ENCODE data around the gene ZFP64.
A peak's percentile ranks its signal among the peaks of the same experiment; 100 is the strongest.

Gene ZFP64

DNA sequence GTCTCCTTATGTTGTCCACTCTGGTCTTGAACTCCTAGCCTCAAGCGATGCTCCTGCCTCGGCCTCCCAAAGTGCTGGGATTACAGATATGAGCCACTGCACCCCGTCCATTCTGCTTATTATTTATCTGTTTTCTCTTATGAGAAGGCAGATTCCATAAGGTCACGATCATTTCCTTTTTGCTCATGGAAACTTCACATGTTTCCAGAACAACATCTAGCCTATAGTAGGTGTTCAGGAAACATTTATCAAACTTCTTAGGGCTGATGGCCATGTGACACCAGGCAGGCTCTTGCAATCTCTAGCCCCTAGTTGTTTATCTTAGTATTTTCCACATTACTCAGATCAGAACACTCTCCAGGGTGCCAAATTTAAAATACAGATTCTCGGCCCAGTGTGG is 61.2 kb downstream of the ZFP64 start:
- peaks cover 4% of the 10 kb centered on the region for H3K27me3 Mint-ChIP-seq
- CTCF ChIA-PET = interaction anchor here (2.6 kb wide), 1 partner anchor 1417 kb away, joined by 10 read pairs; no protein-coding TSS in a partner anchor
- H3K4me3 Mint-ChIP-seq = no peak overlapping the region
- peaks cover 4% of the 10 kb centered on the region for H3K4me1 Mint-ChIP-seq
- DNase-seq = no peak
- H3K9me3 Mint-ChIP-seq = no peaks in the 10 kb centered on the region
- H3K27ac Mint-ChIP-seq = no peak overlapping the region
- H3K36me3 Mint-ChIP-seq = no peaks in the 10 kb centered on the region

DNA sequence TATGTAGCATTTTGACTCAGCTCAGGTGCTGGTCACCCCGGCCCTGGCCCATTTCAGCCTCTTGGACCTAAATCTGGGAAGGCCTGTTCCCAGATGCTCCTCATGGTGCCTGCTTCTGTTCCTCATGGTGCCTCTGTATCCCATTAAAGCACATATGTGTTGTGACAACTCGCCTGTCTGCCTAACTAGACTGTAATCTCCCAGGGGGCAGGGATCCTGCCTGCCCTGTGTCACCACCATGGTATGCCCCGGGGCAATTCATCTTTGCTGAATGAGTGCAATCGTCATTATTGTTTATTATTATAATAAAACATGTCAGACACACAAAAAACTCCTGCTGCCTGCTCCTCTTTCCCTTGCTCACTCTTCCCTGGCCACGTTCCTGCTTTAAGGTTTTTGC is 62.0 kb downstream of the ZFP64 start:
- H3K27me3 Mint-ChIP-seq = peaks cover 4% of the 10 kb centered on the region
- CTCF ChIA-PET = interaction anchor here (1.4 to 2.6 kb wide), 3 partner anchors 26 to 1418 kb away, joined by 3 to 10 read pairs (median 5); no protein-coding TSS in a partner anchor
- no peak overlapping the region for H3K27ac Mint-ChIP-seq

DNA sequence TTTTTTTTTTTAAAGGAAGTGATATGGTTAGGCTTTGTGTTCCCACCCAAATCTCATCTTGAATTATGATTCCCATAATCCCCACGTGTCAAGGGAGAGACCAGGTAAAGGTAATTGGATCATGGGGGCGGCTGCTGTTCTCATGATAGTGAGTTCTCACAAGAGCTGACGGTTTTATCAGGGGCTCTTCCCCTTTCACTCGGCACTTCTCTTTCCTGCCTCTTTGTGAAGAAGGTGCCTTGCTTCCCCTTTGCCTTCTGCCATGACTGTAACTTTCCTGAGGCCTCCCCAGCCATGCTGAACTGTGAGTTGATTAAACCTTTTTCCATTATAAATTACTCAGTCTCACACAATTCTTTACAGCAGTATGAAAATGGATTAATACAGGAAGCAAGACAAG is 64.3 kb downstream of the ZFP64 start:
- peaks cover 4% of the 10 kb centered on the region for H3K4me1 Mint-ChIP-seq
- no peak overlapping the region for H3K27ac Mint-ChIP-seq
- CTCF ChIA-PET = no interaction called here
- peaks cover 4% of the 10 kb centered on the region for H3K27me3 Mint-ChIP-seq
- DNase-seq = no peak
- H3K4me3 Mint-ChIP-seq = no peak overlapping the region
- no peaks in the 10 kb centered on the region for H3K36me3 Mint-ChIP-seq
- H3K9me3 Mint-ChIP-seq = no peaks in the 10 kb centered on the region

More for the DNA sequence above, 62.0 kb downstream of the ZFP64 start:
- H3K4me1 Mint-ChIP-seq = peaks cover 4% of the 10 kb centered on the region
- DNase-seq = no peak
- H3K4me3 Mint-ChIP-seq = no peak overlapping the region
- H3K36me3 Mint-ChIP-seq = no peaks in the 10 kb centered on the region
- no peaks in the 10 kb centered on the region for H3K9me3 Mint-ChIP-seq

DNA sequence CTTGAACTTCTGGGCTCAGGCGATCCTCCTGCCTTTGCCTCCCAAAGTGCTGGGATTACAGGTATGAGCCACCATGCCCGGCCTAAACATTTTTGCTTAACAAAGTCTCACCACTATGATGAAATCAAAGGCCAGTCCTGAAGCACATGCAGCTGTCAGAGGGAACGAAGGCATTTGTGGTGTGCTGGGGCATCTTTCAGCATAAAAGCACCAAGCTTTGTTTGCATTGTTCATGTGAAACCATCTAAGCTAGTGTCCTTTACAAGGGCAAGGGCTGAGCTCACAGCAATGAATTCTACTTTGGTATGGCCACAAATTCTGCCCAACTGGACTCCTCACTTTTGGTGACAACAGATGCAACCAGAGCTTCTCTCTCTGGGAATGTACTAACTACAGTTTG is 66.8 kb downstream of the ZFP64 start:
- H3K27me3 Mint-ChIP-seq = no peaks in the 10 kb centered on the region
- CTCF ChIA-PET = interaction anchor here (0.6 to 1.4 kb wide), 2 partner anchors 19 to 408 kb away, joined by 3 to 4 read pairs; no protein-coding TSS in a partner anchor

DNA sequence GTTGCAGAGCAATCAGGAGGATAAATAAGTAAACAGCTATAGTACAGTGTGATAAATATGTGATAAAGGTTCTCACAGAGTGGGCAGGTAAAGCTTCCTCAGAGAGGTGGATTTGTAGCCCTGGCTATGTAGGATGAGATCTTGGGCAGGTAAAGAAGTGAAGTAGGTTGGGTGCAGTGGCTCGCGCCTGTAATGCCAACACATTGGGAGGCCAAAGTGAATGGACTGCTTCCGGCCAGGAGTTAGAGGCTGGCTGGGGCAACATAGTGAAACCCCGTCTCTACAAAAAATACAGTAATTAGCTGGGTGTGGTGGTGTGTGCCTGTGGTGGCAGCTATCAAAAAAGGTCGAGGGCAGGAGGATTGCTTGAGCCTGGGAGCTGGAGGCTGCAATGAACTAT is 72.9 kb downstream of the ZFP64 start:
- Mint-ChIP-seq H3K27me3 (no peaks in the 10 kb centered on the region), H3K4me1 (no peaks in the 10 kb centered on the region), H3K27ac (no peak overlapping the region), H3K4me3 (no peak overlapping the region), H3K9me3 (no peaks in the 10 kb centered on the region), H3K36me3 (no peaks in the 10 kb centered on the region)
- CTCF ChIA-PET = interaction anchor here (0.7 kb wide), 1 partner anchor 27 kb away, joined by 3 read pairs; no protein-coding TSS in a partner anchor
- DNase-seq = no peak

More for the DNA sequence above, 66.8 kb downstream of the ZFP64 start:
- H3K27ac Mint-ChIP-seq = no peak overlapping the region
- H3K4me3 Mint-ChIP-seq = no peak overlapping the region
- H3K9me3 Mint-ChIP-seq = no peaks in the 10 kb centered on the region
- H3K36me3 Mint-ChIP-seq = no peaks in the 10 kb centered on the region
- peaks cover 4% of the 10 kb centered on the region for H3K4me1 Mint-ChIP-seq
- no peak for DNase-seq

DNA sequence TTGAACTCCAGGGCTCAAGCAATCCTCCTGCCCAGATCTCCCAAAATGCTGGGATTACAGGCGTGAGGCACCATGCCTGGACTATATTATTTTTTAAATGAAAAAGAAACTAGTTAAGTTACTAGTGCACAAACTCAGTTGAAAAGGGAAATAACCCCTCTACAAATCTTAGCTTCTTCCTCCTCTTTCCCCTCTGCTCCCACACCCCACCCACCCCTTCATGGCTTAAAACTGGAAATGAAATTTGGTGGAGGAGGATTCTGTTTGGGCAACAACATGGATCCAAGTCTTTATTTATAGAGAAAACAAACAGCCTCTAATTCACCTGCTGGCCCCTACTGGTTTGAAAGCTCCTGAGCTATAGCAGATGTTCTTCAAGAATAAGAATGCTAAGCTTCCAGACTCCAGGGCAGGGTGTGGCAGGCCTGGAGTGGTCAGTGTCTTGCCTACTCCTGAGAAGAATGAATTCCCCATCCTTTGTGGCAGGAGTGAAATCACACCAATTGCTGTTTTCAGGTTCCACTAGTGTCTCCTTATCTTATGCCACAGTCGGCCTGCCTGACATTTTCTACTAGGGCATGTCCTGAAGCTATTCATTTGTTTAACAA is 73.5 kb downstream of the ZFP64 start:
- H3K4me3 Mint-ChIP-seq = no peak overlapping the region
- H3K4me1 Mint-ChIP-seq = no peaks in the 10 kb centered on the region
- no peaks in the 10 kb centered on the region for H3K27me3 Mint-ChIP-seq
- DNase-seq = no peak
- no peaks in the 10 kb centered on the region for H3K9me3 Mint-ChIP-seq
- CTCF ChIA-PET = interaction anchor here (0.7 to 1.3 kb wide), 2 partner anchors 10 to 28 kb away, joined by 3 to 4 read pairs; no protein-coding TSS in a partner anchor
- H3K27ac Mint-ChIP-seq = no peak overlapping the region
- H3K36me3 Mint-ChIP-seq = no peaks in the 10 kb centered on the region

DNA sequence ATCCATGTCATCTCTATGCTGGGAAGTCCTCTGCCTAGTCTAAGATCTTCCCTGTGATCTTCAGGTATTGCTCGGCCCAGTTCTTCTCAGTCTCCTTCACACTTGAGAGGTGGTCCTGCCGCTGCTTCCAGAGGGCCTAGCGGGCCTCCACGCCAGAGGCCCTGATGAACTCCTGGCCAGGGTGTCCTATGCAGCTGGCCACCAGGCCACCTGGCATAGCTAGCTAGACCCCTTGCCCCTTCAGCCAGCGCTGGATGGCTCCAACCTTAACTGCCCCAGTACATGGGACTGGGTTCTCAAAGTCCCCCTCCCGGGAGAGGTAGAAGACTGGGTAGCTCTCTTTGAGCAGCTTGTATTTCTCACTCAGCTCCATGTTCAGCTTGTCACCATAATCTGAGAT is 81.1 kb downstream of the ZFP64 start:
- peaks cover 6% of the 10 kb centered on the region for H3K4me1 Mint-ChIP-seq
- peaks cover 25% of the 10 kb centered on the region for H3K27me3 Mint-ChIP-seq
- H3K36me3 Mint-ChIP-seq = no peaks in the 10 kb centered on the region
- CTCF ChIA-PET = interaction anchor here (1.0 kb wide), 1 partner anchor 16 kb away, joined by 3 read pairs; no protein-coding TSS in a partner anchor
- DNase-seq = no peak
- H3K4me3 Mint-ChIP-seq = no peak overlapping the region
- H3K27ac Mint-ChIP-seq = no peak overlapping the region
- no peaks in the 10 kb centered on the region for H3K9me3 Mint-ChIP-seq

DNA sequence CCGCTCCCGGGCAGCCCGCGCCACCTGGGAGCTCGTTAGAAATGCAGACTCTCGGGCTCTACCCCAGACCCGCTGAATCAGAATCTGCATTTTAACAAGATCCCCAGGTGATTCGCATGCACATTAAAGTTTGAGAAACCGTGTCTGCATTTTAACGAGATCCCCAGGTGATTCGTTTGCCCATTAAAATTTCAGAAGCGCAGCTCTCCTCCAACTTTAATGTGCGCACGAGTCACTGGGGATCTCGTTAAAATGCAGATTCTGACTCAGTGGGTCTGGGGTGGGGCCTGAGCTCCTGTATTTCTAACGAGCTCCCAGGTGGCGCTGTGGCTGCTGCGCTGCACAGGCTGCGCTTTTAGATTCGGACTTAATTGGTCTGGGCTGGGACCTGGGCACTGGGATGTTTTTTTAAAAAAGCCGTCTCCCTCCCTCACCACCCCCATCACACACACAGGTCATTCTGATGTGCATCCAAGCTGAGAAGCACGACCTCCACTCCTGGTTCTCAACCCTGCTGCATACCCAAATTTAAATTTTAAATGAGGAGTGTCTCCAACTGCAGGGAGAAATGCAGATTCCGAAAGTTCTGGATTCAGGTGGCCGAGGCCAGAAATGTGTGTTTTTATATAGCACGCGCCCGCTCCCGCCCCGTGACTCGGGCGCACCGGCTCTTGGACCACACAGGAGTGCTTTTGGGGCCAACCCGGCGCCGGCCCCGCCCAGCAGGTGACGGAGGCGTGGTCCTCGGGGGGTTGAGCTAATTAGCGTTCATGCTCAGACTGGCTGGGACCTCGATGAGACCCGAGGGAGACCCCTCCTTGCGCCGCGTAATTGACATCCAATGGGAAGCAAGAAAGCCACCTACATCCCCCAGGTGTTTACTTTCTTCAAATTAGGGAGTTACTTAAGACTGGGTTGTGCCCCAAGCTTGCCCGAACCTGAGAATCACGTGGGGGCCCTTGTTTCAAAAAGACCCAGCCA is 85.8 kb downstream of the ZFP64 start:
- peaks cover 52% of the 10 kb centered on the region for H3K27me3 Mint-ChIP-seq
- H3K4me1 Mint-ChIP-seq = peaks cover 26% of the 10 kb centered on the region
- no peak for DNase-seq
- CTCF ChIA-PET = interaction anchor here (0.5 to 1.3 kb wide), 4 partner anchors 8 to 1116 kb away, joined by 3 to 4 read pairs (median 3); partner anchors contain the start of gene ZFP64
- no peak overlapping the region for H3K27ac Mint-ChIP-seq
- no peaks in the 10 kb centered on the region for H3K9me3 Mint-ChIP-seq
- H3K4me3 Mint-ChIP-seq = no peak overlapping the region
- H3K36me3 Mint-ChIP-seq = no peaks in the 10 kb centered on the region

DNA sequence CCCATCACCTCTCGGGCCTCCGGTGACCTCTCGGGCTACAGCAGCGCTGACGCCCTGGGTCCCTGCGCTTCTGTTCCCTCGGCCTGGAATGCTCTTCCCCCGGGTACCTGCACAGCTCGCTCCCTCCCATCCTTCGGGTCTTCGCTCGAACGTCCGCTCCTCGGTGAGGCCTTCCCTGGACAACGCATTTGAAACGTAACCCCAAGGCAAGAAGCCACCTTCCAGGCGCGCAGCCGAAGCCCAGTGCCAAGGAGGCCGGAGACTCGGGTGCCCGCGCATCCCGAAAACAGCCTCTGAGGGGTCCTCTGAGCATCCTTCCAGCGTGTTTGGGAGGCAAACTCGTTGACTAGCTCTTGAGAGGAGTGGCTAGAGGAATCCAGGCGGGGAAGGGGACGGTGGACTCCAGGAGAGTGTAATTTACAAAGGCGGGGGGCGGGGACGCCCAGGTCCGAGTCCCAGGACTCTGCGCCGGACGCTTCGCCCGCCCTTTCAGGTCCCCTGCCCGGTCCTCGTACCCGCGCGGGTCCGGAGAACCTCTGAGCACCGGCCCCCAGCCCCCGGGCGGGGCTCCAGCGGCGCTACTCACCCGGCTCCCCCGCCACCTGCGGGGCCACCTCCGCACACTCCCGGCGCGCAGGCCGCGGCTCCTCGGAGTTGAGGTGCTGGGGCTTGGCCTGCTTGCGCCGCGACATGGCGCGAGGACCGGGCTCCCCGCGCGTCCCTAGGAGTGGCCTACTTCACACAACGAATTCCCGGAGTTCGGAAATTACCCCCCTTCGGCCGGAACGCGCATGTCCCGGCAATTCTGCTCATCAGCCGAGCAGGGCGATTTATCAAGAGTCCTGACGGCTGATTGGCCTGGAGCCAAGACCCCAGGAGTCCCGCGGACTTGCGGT is 86.8 kb downstream of the ZFP64 start:
- no peak overlapping the region for H3K4me3 Mint-ChIP-seq
- no peaks in the 10 kb centered on the region for H3K36me3 Mint-ChIP-seq
- no peaks in the 10 kb centered on the region for H3K9me3 Mint-ChIP-seq
- H3K4me1 Mint-ChIP-seq = peaks cover 26% of the 10 kb centered on the region
- DNase-seq = no peak
- peaks cover 48% of the 10 kb centered on the region for H3K27me3 Mint-ChIP-seq
- no peak overlapping the region for H3K27ac Mint-ChIP-seq
- CTCF ChIA-PET = interaction anchor here (0.5 to 1.4 kb wide), 5 partner anchors 9 to 1117 kb away, joined by 3 to 5 read pairs (median 3); partner anchors contain the start of gene ZFP64

DNA sequence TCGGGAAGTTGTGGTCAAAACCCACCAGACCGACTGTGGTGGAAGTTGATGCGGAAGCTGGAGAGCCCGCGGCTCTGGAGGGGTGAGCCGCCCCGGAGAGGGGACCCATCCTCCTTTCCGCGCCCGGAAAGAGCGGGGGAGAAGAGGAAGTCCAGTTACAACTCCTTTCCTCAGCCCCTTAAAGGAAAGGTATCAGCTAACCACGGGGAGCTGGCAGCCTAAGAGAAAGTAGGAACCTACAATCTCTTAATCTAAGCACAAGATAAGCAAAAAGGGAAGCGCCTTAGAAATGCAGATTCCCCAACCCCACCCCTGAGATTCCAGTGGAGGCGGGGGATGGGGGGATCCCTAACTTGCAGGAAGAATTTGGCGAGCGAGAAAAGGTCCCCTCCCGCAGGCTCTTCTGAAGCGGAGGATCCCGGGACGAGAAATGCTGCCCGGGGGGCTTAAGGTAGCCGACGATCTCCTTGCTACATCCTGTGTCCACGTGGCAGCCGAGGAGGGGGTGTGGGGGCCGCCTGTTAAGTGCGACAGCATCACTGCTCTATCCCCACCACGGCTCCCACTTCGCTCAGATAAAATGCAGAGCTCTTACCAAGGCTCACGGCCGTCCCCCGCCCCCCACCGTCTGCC is 87.5 kb downstream of the ZFP64 start:
- H3K4me1 Mint-ChIP-seq = peaks cover 26% of the 10 kb centered on the region
- no peak overlapping the region for H3K27ac Mint-ChIP-seq
- peak overlapping the region; percentile 33 for H3K4me3 Mint-ChIP-seq
- no peaks in the 10 kb centered on the region for H3K9me3 Mint-ChIP-seq
- H3K27me3 Mint-ChIP-seq = peaks cover 48% of the 10 kb centered on the region
- peak; percentile 22 for DNase-seq
- no peaks in the 10 kb centered on the region for H3K36me3 Mint-ChIP-seq
- CTCF ChIA-PET = interaction anchor here (1.4 kb wide), 1 partner anchor 25 kb away, joined by 5 read pairs; no protein-coding TSS in a partner anchor

DNA sequence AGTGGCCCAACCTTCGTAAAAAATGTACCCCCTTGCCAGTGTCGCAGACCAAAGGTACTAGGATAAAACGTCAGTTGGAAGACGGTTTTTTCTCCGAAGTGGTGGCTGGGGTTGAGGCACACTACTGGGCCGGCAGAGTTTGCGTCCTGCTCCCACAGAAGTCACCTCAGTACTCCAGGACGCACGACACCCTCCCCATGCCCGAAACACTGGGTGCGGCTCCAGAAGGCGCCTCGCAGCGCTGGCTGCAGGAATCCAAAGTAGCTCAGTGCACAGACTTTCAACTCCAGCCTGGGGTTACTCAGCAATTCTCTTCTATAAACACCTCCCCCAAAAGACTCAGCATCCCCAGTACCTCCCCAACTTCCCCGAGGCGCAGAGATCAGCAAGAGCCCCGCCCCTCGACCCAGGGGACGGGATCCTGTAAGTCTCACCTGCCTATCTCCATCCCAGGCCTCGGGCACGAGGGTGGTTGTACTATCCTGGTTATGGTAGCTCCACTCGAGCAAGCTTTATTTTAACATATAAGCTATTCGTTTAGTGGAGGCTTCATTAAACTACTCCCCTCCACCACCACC is 88.2 kb downstream of the ZFP64 start:
- Mint-ChIP-seq H3K27ac (no peak overlapping the region), H3K4me1 (peaks cover 26% of the 10 kb centered on the region), H3K4me3 (peak overlapping the region; percentile 33), H3K36me3 (no peaks in the 10 kb centered on the region), H3K9me3 (no peaks in the 10 kb centered on the region), H3K27me3 (peaks cover 48% of the 10 kb centered on the region)
- CTCF ChIA-PET = interaction anchor here (0.5 to 1.4 kb wide), 2 partner anchors 25 to 357 kb away, joined by 3 to 5 read pairs; no protein-coding TSS in a partner anchor
- DNase-seq = peak; percentile 32

DNA sequence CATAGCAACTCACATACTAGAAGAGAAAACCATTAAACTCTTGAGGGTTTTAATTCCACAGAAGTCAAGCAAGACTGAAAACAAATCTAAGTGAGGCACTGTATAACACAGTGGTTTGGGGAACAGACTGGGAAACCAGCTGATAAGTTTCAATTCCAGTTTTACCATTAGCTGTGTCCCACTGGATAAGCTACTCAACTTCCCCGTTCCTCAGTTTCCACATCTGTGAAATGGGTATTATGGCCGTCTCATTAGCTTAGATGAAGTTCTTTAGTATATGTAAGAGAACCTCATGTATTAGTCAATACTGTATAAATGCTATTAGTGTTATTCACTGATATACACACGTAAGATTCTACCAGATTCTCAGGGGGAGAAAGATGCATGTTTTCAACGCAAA is 89.0 kb downstream of the ZFP64 start:
- CTCF ChIA-PET = no interaction called here
- no peaks in the 10 kb centered on the region for H3K36me3 Mint-ChIP-seq
- peaks cover 48% of the 10 kb centered on the region for H3K27me3 Mint-ChIP-seq
- no peak for DNase-seq
- no peaks in the 10 kb centered on the region for H3K9me3 Mint-ChIP-seq
- no peak overlapping the region for H3K27ac Mint-ChIP-seq
- no peak overlapping the region for H3K4me3 Mint-ChIP-seq
- H3K4me1 Mint-ChIP-seq = peaks cover 26% of the 10 kb centered on the region

DNA sequence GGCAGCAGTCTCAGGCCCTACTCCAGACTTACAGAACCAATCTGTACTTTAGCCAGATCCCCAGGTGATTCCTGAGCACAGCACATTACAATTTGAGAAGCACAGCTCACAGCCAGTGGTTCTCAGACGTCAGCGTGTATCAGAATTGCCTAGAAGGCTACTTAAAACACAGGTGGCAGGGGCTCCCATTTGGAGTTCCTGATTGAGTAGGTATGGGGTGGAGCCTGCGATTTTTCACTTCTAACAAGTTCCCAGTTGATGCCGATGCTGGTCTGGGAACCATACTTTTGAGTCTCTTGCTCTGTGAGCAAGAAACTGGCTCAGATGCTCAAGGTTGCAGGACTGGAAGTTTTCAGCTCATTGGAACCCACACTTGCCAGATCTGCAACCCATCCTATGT is 89.5 kb downstream of the ZFP64 start:
- Mint-ChIP-seq H3K36me3 (no peaks in the 10 kb centered on the region), H3K27me3 (peaks cover 44% of the 10 kb centered on the region), H3K27ac (no peak overlapping the region), H3K4me3 (no peak overlapping the region), H3K9me3 (no peaks in the 10 kb centered on the region), H3K4me1 (peaks cover 26% of the 10 kb centered on the region)
- DNase-seq = no peak
- CTCF ChIA-PET = no interaction called here

Data from activated naive CD4-positive, alpha-beta T cell treated with anti-CD3 and anti-CD28 coated beads, Interleukin-2, amount 10 ng/mL, durations not matched to agents 7 days and 5 days (primary cell).